Ovary (tissue), 9 donors: ENCODE measurements around the gene SLITRK3. TPM values are rescaled to one million over a fixed set of nuclear protein-coding genes. Genes with fewer than 3 reads are reported as not detected.

Experiments
- DNase-seq, 5 donors: peaks; one replicate each; pipeline ENCODE4 v3.0.0-alpha.2; 2019 to 2020
- H3K27ac ChIP-seq, 2 donors: fragments of 200-600 bp; one replicate each; pipeline versions ENCODE4 v1.5.1 to v1.8.0; 2019 to 2022
- H3K27me3 ChIP-seq: fragments of 200-600 bp; one replicate; pipeline ENCODE4 v1.8.0; 2022
- H3K36me3 ChIP-seq: fragments of 200-600 bp; sonication (generic); one replicate; pipeline ENCODE4 v1.5.1; 2019
- H3K4me1 ChIP-seq: one replicate; pipeline ENCODE4 v1.8.1; 2013; ENCODE audit warnings: mild to moderate bottlenecking, moderate library complexity; ENCODE audit not compliant: insufficient read depth
- H3K4me3 ChIP-seq: fragments of 200-600 bp; sonication (generic); one replicate; pipeline ENCODE4 v1.5.1; 2017
- H3K9me3 ChIP-seq, 2 donors: fragments of 200-600 bp in 1 of 2; sonication (generic) in 1 of 2; one replicate each; pipeline versions ENCODE4 v1.5.1 to v1.8.1; 2013 to 2019; ENCODE audit warnings: mild to moderate bottlenecking in 1 of 2, moderate library complexity in 1 of 2
- EP300 ChIP-seq: sonication (generic); formaldehyde crosslinking; IDR thresholded peaks from one replicate; pipeline ENCODE4 v1.6.1; 2017; ENCODE audit warnings: antibody characterized with exemption
- POLR2A ChIP-seq: fragments of 450-650 bp; IDR thresholded peaks from one replicate; pipeline ENCODE4 v1.6.1; 2017; ENCODE audit warnings: antibody characterized with exemption, mild to moderate bottlenecking, moderate library complexity
- WGBS, 3 donors: extraction: QIAGEN DNeasy Blood & Tissue Kit in 1 of 3; methylation state at CpG; one replicate each; pipeline versions ENCODE4 v1.1.5 to v1.1.7; 2013 to 2017; 5-methylcytosine and 5-hydroxymethylcytosine counted together
- intact Hi-C, 4 donors: fragments of 100-400 bp; cut with DNase I; formaldehyde crosslinking; loops; one replicate each; pipeline versions ENCODE4 v1.11.0 to v1.15.1; 2022 to 2023
- polyA plus RNA-seq, 2 donors: library from polyadenylated mRNA; stranded (reverse); fragments of 200-250 nt in 1 of 2; fragments of 350-450 nt in 1 of 2; fragmentation: Illumina TruSeq in 1 of 2; extraction: RNeasy Lipid Tissue Mini Kit (QIAGEN cat#74804) in 1 of 2; gene quantifications; one replicate each; pipeline ENCODE4 v1.2.3, GENCODE V29; 2013 to 2014
- total RNA-seq, 7 donors: library from RNA; depleted of rRNA in 2 of 7; stranded (reverse); fragments of >200 nt in 2 of 7; fragmentation: NEBNext Ultra II Directional in 3 of 7; extraction: Animal tissue kit (Norgen Biotek cat#: 25700) in 3 of 7; gene quantifications; one replicate each; pipeline versions ENCODE4 v1.1.0 to v1.2.4, GENCODE V29; 2016 to 2023
- TF ChIP-seq, protein P1 (sequence below), 3 donors: fragments of 450-650 bp in 2 of 3; fragments of 200-600 bp in 1 of 3; IDR thresholded peaks; one replicate each; pipeline versions ENCODE4 v1.5.1 to v1.8.0; 2016 to 2022; ENCODE audit warnings: antibody characterized with exemption in 3 of 3, mild to moderate bottlenecking in 1 of 3
- donor health status: DM: no; HTN: no; CAD: no; lungs with moderate emphysema.
- donor health status: DM: no; HTN: no; CAD: no.
- donor health status: Bipolar disorder and iron deficiency.
- donor health status: DM: yes; HTN: yes; CAD: no.
- donor health status: DM: no; HTN: no; CAD: no.
- donor health status: DM: yes; HTN: yes; CAD: no.

Gene SLITRK3
- total and polyA plus RNA-seq, 9 donors, result 0.05 to 7.6 (median 0.71) TPM; not detected in 1

DNA sequence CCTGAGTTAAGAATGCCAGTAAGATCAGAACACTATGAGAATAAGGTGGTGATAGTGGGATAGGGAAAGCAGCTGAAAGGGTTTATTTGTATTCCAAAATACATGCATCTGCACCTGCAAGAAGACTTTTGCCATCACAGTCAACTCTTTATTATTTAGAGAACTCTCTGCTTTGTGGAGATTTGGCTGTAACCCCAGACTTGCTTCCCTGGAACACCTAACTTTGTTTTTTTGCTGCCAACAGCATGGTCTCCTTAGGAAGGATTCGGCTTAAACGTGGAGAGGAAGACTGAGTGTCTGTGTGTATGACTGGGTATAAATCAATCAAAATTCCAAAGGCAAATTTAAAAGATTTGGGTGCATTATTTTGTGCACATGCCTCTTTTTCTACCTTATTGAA, 21.6 kb upstream of the SLITRK3 start:
- Histone ChIP-seq H3K4me1 (no peaks in the 10 kb centered on the region), H3K27ac (no peak overlapping the region)
- 22 to 28% (median 24%) methylated on average over 2 of the region's 2 CpGs for WGBS, 3 donors

DNA sequence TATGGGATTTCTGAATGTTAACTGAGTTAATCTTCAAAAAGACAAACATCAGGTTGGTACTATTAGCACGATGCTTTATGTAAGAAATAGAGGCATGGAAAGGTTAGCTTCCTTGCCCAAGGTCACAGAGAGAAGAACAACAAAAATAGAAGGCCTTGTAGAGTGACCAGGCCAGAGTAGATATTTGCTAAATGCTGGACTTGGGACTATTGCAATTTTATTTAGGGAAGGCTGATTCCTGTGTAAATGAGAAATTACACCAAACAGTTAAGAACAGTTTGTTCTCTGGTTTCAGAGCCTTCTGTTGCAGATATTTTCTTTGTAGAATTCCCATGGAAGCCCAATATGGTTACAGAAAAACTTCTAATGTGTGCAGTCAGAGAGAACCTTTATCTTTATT, 16.4 kb upstream of the SLITRK3 start:
- no peaks in the 10 kb centered on the region for H3K36me3 ChIP-seq
- no peak overlapping the region for H3K27ac ChIP-seq
- 26 to 42% (median 28%) methylated on average over 1 of the region's 1 CpG for WGBS, 3 donors
- no peaks in the 10 kb centered on the region for H3K9me3 ChIP-seq
- no peaks in the 10 kb centered on the region for H3K4me1 ChIP-seq
- no peaks in the 10 kb centered on the region for H3K27me3 ChIP-seq
- no peak overlapping the region for H3K4me3 ChIP-seq
- no peak for DNase-seq
- TF ChIP-seq POLR2A (no peak), EP300 (no peak)
- TF ChIP-seq, protein P1, sequence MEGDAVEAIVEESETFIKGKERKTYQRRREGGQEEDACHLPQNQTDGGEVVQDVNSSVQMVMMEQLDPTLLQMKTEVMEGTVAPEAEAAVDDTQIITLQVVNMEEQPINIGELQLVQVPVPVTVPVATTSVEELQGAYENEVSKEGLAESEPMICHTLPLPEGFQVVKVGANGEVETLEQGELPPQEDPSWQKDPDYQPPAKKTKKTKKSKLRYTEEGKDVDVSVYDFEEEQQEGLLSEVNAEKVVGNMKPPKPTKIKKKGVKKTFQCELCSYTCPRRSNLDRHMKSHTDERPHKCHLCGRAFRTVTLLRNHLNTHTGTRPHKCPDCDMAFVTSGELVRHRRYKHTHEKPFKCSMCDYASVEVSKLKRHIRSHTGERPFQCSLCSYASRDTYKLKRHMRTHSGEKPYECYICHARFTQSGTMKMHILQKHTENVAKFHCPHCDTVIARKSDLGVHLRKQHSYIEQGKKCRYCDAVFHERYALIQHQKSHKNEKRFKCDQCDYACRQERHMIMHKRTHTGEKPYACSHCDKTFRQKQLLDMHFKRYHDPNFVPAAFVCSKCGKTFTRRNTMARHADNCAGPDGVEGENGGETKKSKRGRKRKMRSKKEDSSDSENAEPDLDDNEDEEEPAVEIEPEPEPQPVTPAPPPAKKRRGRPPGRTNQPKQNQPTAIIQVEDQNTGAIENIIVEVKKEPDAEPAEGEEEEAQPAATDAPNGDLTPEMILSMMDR (IDR thresholded peaks at IDR 0.05), result no peak
- intact Hi-C loops, result no loop called here

More for the DNA sequence above, 21.6 kb upstream of the SLITRK3 start:
- intact Hi-C loops, result no loop called here
- no peaks in the 10 kb centered on the region for H3K27me3 ChIP-seq
- TF ChIP-seq, protein P1 (IDR thresholded peaks at IDR 0.05), result no peak
- TF ChIP-seq POLR2A (no peak), EP300 (no peak)
- no peaks in the 10 kb centered on the region for H3K9me3 ChIP-seq
- DNase-seq, result no peak
- H3K4me3 ChIP-seq, result no peak overlapping the region
- no peaks in the 10 kb centered on the region for H3K36me3 ChIP-seq

DNA sequence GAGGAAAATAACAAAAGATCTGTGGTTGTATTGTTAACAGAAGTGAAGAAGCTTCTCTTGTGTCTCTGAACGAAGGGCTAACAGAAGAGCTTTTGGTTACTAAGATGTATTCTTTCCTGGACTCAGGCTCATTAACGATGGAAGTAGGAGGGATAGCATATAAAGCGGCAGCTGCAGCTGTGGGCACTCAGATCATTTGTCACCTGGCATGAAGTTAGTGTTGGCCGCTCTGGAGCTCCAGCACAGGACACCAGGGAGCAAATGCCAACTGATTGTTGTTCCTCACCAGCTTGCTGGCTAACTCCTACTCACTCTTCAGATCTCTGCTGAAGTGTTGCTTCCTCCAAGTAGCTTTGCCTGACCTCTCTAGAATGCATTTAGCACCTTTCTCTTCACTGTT, 15.5 kb upstream of the SLITRK3 start:
- DNase-seq, result no peak
- Histone ChIP-seq H3K27ac (no peak overlapping the region), H3K27me3 (no peaks in the 10 kb centered on the region), H3K36me3 (no peaks in the 10 kb centered on the region), H3K4me1 (peaks cover 1% of the 10 kb centered on the region), H3K9me3 (no peaks in the 10 kb centered on the region), H3K4me3 (no peak overlapping the region)
- intact Hi-C loops, result no loop called here
- TF ChIP-seq, protein P1 (IDR thresholded peaks at IDR 0.05), result no peak
- TF ChIP-seq POLR2A (no peak), EP300 (no peak)
- 75 to 79% (median 75%) methylated on average over 4 of the region's 4 CpGs for WGBS, 3 donors

DNA sequence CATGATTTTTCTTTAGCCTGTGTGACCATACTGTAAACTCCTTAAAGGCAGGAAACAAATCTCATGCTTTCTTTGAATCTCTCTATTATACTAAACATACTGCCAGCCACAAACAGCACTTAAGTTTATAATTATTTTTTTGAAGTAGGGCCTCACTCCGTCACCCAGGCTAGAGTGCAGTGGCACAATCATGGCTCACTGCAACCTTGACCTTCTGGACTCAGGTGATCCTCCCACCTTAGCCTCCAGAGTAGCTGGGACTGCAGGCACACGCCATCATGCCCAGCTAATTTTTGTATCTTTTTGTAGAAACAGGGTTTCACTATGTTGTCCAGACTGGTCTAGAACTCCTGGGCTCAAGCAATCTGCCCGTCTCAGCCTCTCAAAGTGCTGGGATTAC, 14.5 kb upstream of the SLITRK3 start:
- no peak overlapping the region for H3K4me3 ChIP-seq
- H3K9me3 ChIP-seq, result no peaks in the 10 kb centered on the region
- H3K27me3 ChIP-seq, result no peaks in the 10 kb centered on the region
- TF ChIP-seq EP300 (no peak), POLR2A (no peak)
- TF ChIP-seq, protein P1 (IDR thresholded peaks at IDR 0.05), result no peak
- H3K36me3 ChIP-seq, result no peaks in the 10 kb centered on the region
- H3K27ac ChIP-seq, result no peak overlapping the region
- intact Hi-C loops, result no loop called here
- H3K4me1 ChIP-seq, result peaks cover 1% of the 10 kb centered on the region
- 86 to 93% (median 90%) methylated on average over 3 of the region's 3 CpGs for WGBS, 3 donors
- DNase-seq, result no peak

DNA sequence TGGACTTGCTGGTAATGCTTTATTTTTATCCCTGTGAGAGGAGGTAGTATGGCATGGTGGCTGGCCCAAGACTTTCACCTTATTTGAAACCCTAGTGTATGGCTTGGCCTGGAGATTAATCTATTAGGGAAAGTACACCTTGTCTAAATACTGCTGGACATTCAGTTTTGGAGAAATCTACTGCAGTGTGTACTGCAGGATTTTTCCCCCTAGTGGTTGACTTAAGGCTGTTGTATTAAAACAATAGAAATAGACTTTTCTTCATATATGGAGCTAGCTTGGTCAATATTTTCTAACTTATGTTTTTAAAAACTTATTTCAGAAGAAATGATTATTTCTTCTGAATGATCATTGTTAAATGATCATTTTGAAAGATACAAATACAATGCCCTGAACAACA, 13.9 kb upstream of the SLITRK3 start:
- no peak for DNase-seq

More for the DNA sequence above, 13.9 kb upstream of the SLITRK3 start:
- no peak overlapping the region for H3K27ac ChIP-seq
- H3K27me3 ChIP-seq, result no peaks in the 10 kb centered on the region
- peaks cover 1% of the 10 kb centered on the region for H3K4me1 ChIP-seq
- no peaks in the 10 kb centered on the region for H3K36me3 ChIP-seq
- intact Hi-C loops, result no loop called here
- TF ChIP-seq EP300 (no peak), POLR2A (no peak)
- TF ChIP-seq, protein P1 (IDR thresholded peaks at IDR 0.05), result no peak
- H3K9me3 ChIP-seq, result no peaks in the 10 kb centered on the region
- no peak overlapping the region for H3K4me3 ChIP-seq
